HG03565 (cell line): ENCODE measurements around the gene ARHGEF10L.

Experiments used
- ATAC-seq: cut with Tn5 transposase; IDR thresholded peaks from one replicate; pipeline ENCODE4 v1.9.1; 2021; ENCODE audit warnings: mild to moderate bottlenecking, moderate library complexity; ENCODE audit not compliant: unreplicated experiment

ARHGEF10L gene

GRCh38 chr1:17653728-17654351 is 114.3 kb downstream of the ARHGEF10L start:
- no peak for ATAC-seq

GRCh38 chr1:17654519-17654918 is 115.0 kb downstream of the ARHGEF10L start:
- ATAC-seq: no peak

GRCh38 chr1:17655169-17655568 is 115.7 kb downstream of the ARHGEF10L start:
- no peak for ATAC-seq

- ATAC-seq: no peak
Observed at GRCh38 chr1:17655922-17656321, 116.4 kb downstream of the ARHGEF10L start.

GRCh38 chr1:17657436-17657835 is 117.9 kb downstream of the ARHGEF10L start:
- no peak for ATAC-seq

- no peak for ATAC-seq
Observed at GRCh38 chr1:17658837-17659236, 119.3 kb downstream of the ARHGEF10L start.

GRCh38 chr1:17661546-17662157 is 122.2 kb downstream of the ARHGEF10L start:
- ATAC-seq: no peak

GRCh38 chr1:17662296-17662695 is 122.8 kb downstream of the ARHGEF10L start:
- ATAC-seq: no peak

- no peak for ATAC-seq
Observed at GRCh38 chr1:17662786-17663185, 123.3 kb downstream of the ARHGEF10L start.

- ATAC-seq: no peak
Observed at GRCh38 chr1:17663646-17664045, 124.1 kb downstream of the ARHGEF10L start.

- no peak for ATAC-seq
Observed at GRCh38 chr1:17664322-17664721, 124.8 kb downstream of the ARHGEF10L start.

- no peak for ATAC-seq
Observed at GRCh38 chr1:17665054-17665453, 125.6 kb downstream of the ARHGEF10L start.

- ATAC-seq: no peak
Observed at GRCh38 chr1:17665950-17666720, 126.6 kb downstream of the ARHGEF10L start.

GRCh38 chr1:17667641-17668040 is 128.1 kb downstream of the ARHGEF10L start:
- ATAC-seq: no peak

GRCh38 chr1:17668195-17668594 is 128.7 kb downstream of the ARHGEF10L start:
- ATAC-seq: no peak

- no peak for ATAC-seq
Observed at GRCh38 chr1:17668624-17669175, 129.2 kb downstream of the ARHGEF10L start.

GRCh38 chr1:17669305-17669704 is 129.8 kb downstream of the ARHGEF10L start:
- no peak for ATAC-seq

- no peak for ATAC-seq
Observed at GRCh38 chr1:17669866-17670451, 130.5 kb downstream of the ARHGEF10L start.

- no peak for ATAC-seq
Observed at GRCh38 chr1:17670587-17671313, 131.3 kb downstream of the ARHGEF10L start.

GRCh38 chr1:17671314-17671705 is 131.8 kb downstream of the ARHGEF10L start:
- no peak for ATAC-seq

- no peak for ATAC-seq
Observed at GRCh38 chr1:17671741-17672140, 132.2 kb downstream of the ARHGEF10L start.
